Endothelial cell of umbilical vein (primary cell): Measurements from ENCODE around the gene FAM193A. TPM values are rescaled to one million over a fixed set of nuclear protein-coding genes. Genes with fewer than 3 reads are reported as not detected.

ENCODE experiments used
- BruUV-seq: library from RNA; stranded (reverse); fragments of 400-500 nt; replicated peaks from 2 replicates; lab custom pipeline; 2021; lab: Mats Ljungman, UMichigan
- CTCF ChIA-PET: fragments of 300-600, 350-600 bp; sonication (Branson Sonifier 250); formaldehyde crosslinking; loops from one replicate; lab custom pipeline; 2021; ENCODE audit warnings: antibody characterized with exemption, inconsistent platforms; lab: Charles Lee
- POLR2A ChIA-PET: fragments of 300-600, 350-600 bp; sonication (Branson Sonifier 250); formaldehyde crosslinking; loops from one replicate; lab custom pipeline; 2021; ENCODE audit warnings: antibody characterized with exemption, inconsistent platforms; lab: Charles Lee
- DNase-seq: peaks from one replicate; pipeline ENCODE4 v3.0.0-alpha.2; 2011; ENCODE audit warnings: low read depth, low spot score
- FAIRE-seq: peaks from 2 replicates; lab custom pipeline; 2011; peaks lifted over from hg19 to GRCh38; lab: Jason Lieb, UNC
- H2AFZ ChIP-seq: 2 replicates; pipeline ENCODE4 v1.6.0; 2012; ENCODE audit warnings: low read depth, low read length, control low read depth, inconsistent platforms
- H3K27ac ChIP-seq: 2 replicates; pipeline ENCODE4 v1.5.1; 2011; ENCODE audit warnings: low read depth, mild to moderate bottlenecking, control low read depth, low read length, moderate library complexity; ENCODE audit not compliant: insufficient read depth
- H3K27me3 ChIP-seq, 2 experiments: 2 replicates each; pipeline versions ENCODE4 v1.6.0 to v1.6.1; 2011; ENCODE audit warnings: low read length in 2 of 2, mixed read lengths in 1 of 2; ENCODE audit not compliant: control insufficient read depth in 2 of 2, insufficient read depth in 2 of 2
- H3K36me3 ChIP-seq, 2 experiments: 2 replicates in 1 of 2; 3 replicates in 1 of 2; pipeline ENCODE4 v1.5.1; 2011; ENCODE audit warnings: low read length in 2 of 2, mild to moderate bottlenecking in 1 of 2, moderate library complexity in 1 of 2; ENCODE audit not compliant: control insufficient read depth in 2 of 2, insufficient read depth in 2 of 2; ENCODE audit errors: extremely low read depth in 1 of 2
- H3K4me1 ChIP-seq: 3 replicates; pipeline ENCODE4 v1.5.1; 2011; ENCODE audit warnings: mild to moderate bottlenecking, low read length; ENCODE audit not compliant: control insufficient read depth, insufficient read depth; ENCODE audit errors: extremely low read depth
- H3K4me2 ChIP-seq: 2 replicates; pipeline ENCODE4 v1.6.1; 2011; ENCODE audit warnings: low read length, control low read depth, mixed read lengths; ENCODE audit not compliant: insufficient read depth
- H3K4me3 ChIP-seq, 3 experiments: fragments of 200-600 bp in 1 of 3; sonication (generic), shearing (Covaris generic) in 1 of 3; replicated peaks in 1 of 3; 2 replicates each; pipeline ENCODE4 v1.5.1; 2011 to 2016; ENCODE audit warnings: control low read depth in 3 of 3, low read length in 3 of 3, mild to moderate bottlenecking in 2 of 3, inconsistent platforms in 1 of 3, low read depth in 1 of 3, moderate library complexity in 1 of 3; ENCODE audit not compliant: insufficient read depth in 1 of 3
- H3K79me2 ChIP-seq: 2 replicates; pipeline ENCODE4 v1.6.0; 2012; ENCODE audit warnings: low read length, inconsistent platforms; ENCODE audit not compliant: control insufficient read depth, insufficient read depth
- H3K9ac ChIP-seq: replicated peaks from 2 replicates; pipeline ENCODE3; 2011; ENCODE audit warnings: low read length, control low read depth; ENCODE audit not compliant: insufficient read depth; ENCODE audit errors: extremely low read depth
- H3K9me1 ChIP-seq: replicated peaks from 3 replicates; pipeline ENCODE4 v1.6.0; 2011; ENCODE audit warnings: mild to moderate bottlenecking, low read length; ENCODE audit not compliant: control insufficient read depth, insufficient read depth; ENCODE audit errors: extremely low read depth
- H3K9me3 ChIP-seq: replicated peaks from 2 replicates; pipeline ENCODE4 v1.5.1; 2012; ENCODE audit warnings: low read length, inconsistent platforms; ENCODE audit not compliant: control insufficient read depth, insufficient read depth
- H4K20me1 ChIP-seq: replicated peaks from 2 replicates; pipeline ENCODE3; 2011; ENCODE audit warnings: mild to moderate bottlenecking, low read length; ENCODE audit not compliant: control insufficient read depth, insufficient read depth; ENCODE audit errors: extremely low read depth
- CTCF ChIP-seq, 2 donors: IDR thresholded peaks; 1 replicate in 1 of 2; 2 replicates in 1 of 2; pipeline ENCODE4 v1.5.1; 2011; ENCODE audit warnings: low read length in 2 of 2, mild to moderate bottlenecking in 2 of 2, moderate library complexity in 2 of 2, control low read depth in 1 of 2, inconsistent platforms in 1 of 2, low read depth in 1 of 2; ENCODE audit not compliant: insufficient read depth in 1 of 2; ENCODE audit errors: extremely low read depth in 1 of 2
- FOS ChIP-seq: IDR thresholded peaks from 2 replicates; pipeline ENCODE4 v1.6.1; 2011; ENCODE audit warnings: mild to moderate bottlenecking, low read length, moderate library complexity, borderline replicate concordance; ENCODE audit not compliant: insufficient read depth
- GATA2 ChIP-seq: IDR thresholded peaks from 2 replicates; pipeline ENCODE4 v1.7.0; 2011; ENCODE audit warnings: low read depth, mild to moderate bottlenecking, moderate library complexity, mixed read lengths, low read length; ENCODE audit not compliant: insufficient read length, insufficient read depth
- JUN ChIP-seq: IDR thresholded peaks from 2 replicates; pipeline ENCODE4 v1.6.1; 2011; ENCODE audit warnings: borderline replicate concordance, low read depth; ENCODE audit not compliant: insufficient read length, insufficient read depth
- POLR2A ChIP-seq: IDR thresholded peaks from 2 replicates; pipeline ENCODE4 v1.6.1; 2012; ENCODE audit warnings: low read depth, mild to moderate bottlenecking, control low read depth, low read length
- POLR2AphosphoS5 ChIP-seq: IDR thresholded peaks from 2 replicates; pipeline ENCODE4 v1.6.1; 2012; ENCODE audit warnings: low read depth, mild to moderate bottlenecking, control low read depth, low read length, moderate library complexity; ENCODE audit not compliant: insufficient read depth
- dilution Hi-C: fragments of 300-500 bp; cut with MboI; formaldehyde crosslinking; loops from one replicate; pipeline ENCODE4 v1.15.0; 2019; ENCODE audit warnings: low sequenced_read_pairs; ENCODE audit not compliant: extremely low pct_ligation_motif_present
- intact Hi-C: fragments of 100-400 bp; cut with micrococcal nuclease; formaldehyde crosslinking; loops from one replicate; pipeline ENCODE4 v1.10.0; 2022
- polyA plus RNA-seq, 4 experiments: library from polyadenylated mRNA; depleted of rRNA in 3 of 4; stranded (reverse) in 3 of 4; unstranded in 1 of 4; fragments of >200 nt; gene quantifications; 2 replicates each; pipeline versions ENCODE4 v1.2.1 to v1.2.3, GENCODE V29; 2011 to 2012; ENCODE audit warnings: missing spikeins in 1 of 4
- total RNA-seq: library from RNA; stranded (reverse); gene quantifications from 2 replicates; pipeline ENCODE4 v1.2.3, GENCODE V29; 2021
- TF ChIP-seq, protein P1 (sequence below): IDR thresholded peaks from 2 replicates; pipeline ENCODE4 v1.6.1; 2011; ENCODE audit not compliant: insufficient read depth, insufficient read length

The FAM193A gene
- total and polyA plus RNA-seq, 2 donors (not counting 3 experiments of a cell fraction or from before 2014, with no cell fraction given) = 12.3 to 32.1 TPM

- no peaks in the 10 kb centered on the region for H4K20me1 ChIP-seq
- no peak for TF ChIP-seq POLR2A
- ChIA-PET CTCF (no interaction called here), POLR2A (no interaction called here)
- H3K4me1 ChIP-seq = no peaks in the 10 kb centered on the region
- no peaks in the 10 kb centered on the region for H3K27me3 ChIP-seq
- DNase-seq (peak; percentile 17), FAIRE-seq (no peak)
- dilution Hi-C loops (no loop called here), intact Hi-C loops (no loop called here)
- peaks cover 2% of the 10 kb centered on the region for H3K9me1 ChIP-seq
- peaks cover 86% of the 10 kb centered on the region for H3K79me2 ChIP-seq
- H3K27ac ChIP-seq = no peak overlapping the region
- no peak overlapping the region for H2AFZ ChIP-seq
- H3K36me3 ChIP-seq = peaks cover 0 to 2% of the 10 kb centered on the region in 2 experiments
- H3K4me2 ChIP-seq = no peak overlapping the region
- no peak overlapping the region for H3K4me3 ChIP-seq
- no peaks in the 10 kb centered on the region for H3K9me3 ChIP-seq
- no TSS peak for BruUV-seq
- H3K9ac ChIP-seq = no peak overlapping the region
These were observed 34.2 kb downstream of the FAM193A start for GRCh38 chr4:2570551-2571222.

DNA sequence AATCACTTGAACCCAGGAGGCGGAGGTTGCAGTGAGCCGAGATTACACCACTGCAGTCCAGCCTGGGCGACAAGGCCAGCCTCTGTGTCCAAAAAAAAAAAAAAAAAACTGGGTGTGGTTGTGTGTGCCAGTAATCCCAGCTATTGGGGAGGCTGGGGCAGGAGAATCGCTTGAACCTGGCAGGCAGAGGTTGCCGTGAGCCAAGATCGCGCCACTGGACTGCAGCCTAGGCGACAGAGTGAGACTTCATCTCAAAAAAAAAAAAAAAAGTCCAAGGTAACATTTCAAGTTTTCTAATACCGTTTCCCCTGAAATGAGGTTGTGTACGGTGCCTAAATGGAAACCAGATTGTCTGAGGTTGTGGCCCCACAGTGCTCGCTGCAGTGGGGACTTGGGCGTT lies 35.6 kb downstream of the FAM193A start:
- no peak overlapping the region for H2AFZ ChIP-seq
- H3K27me3 ChIP-seq = no peaks in the 10 kb centered on the region
- H3K9ac ChIP-seq = no peak overlapping the region
- no peaks in the 10 kb centered on the region for H4K20me1 ChIP-seq
- intact Hi-C loops = no loop called here
- peaks cover 2% of the 10 kb centered on the region for H3K9me1 ChIP-seq
- no peak overlapping the region for H3K27ac ChIP-seq
- peaks cover 93% of the 10 kb centered on the region for H3K79me2 ChIP-seq
- ChIA-PET CTCF (no interaction called here), POLR2A (no interaction called here)
- FAIRE-seq = no peak
- H3K4me1 ChIP-seq = no peaks in the 10 kb centered on the region
- no peak for DNase-seq
- no peaks in the 10 kb centered on the region for H3K9me3 ChIP-seq
- TF ChIP-seq, protein P1, sequence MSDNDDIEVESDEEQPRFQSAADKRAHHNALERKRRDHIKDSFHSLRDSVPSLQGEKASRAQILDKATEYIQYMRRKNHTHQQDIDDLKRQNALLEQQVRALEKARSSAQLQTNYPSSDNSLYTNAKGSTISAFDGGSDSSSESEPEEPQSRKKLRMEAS = no peak
- TF ChIP-seq POLR2A = no peak
- no peak for TF ChIP-seq CTCF (IDR thresholded peaks at IDR 0.05; ENCODE audit: extremely low read depth in 1 of 2, insufficient read depth in 1 of 2, low read depth in 1 of 2, low read length in 2 of 2)
- no peak for TF ChIP-seq JUN
- no peak for TF ChIP-seq FOS
- no peak for TF ChIP-seq GATA2
- TF ChIP-seq POLR2AphosphoS5 = no peak
- dilution Hi-C loops = no loop called here
- H3K4me3 ChIP-seq = no peak overlapping the region
- peaks cover 0 to 2% of the 10 kb centered on the region in 2 experiments for H3K36me3 ChIP-seq
- no peak overlapping the region for H3K4me2 ChIP-seq
- no TSS peak for BruUV-seq
